GM18508 (cell line): ENCODE data around the gene SREBF1.

Experiments used
- ATAC-seq: cut with Tn5 transposase; IDR thresholded peaks from one replicate; pipeline ENCODE4 v1.9.1; 2021; ENCODE audit warnings: moderate number of reproducible peaks; ENCODE audit not compliant: insufficient read depth, unreplicated experiment

SREBF1 gene

DNA sequence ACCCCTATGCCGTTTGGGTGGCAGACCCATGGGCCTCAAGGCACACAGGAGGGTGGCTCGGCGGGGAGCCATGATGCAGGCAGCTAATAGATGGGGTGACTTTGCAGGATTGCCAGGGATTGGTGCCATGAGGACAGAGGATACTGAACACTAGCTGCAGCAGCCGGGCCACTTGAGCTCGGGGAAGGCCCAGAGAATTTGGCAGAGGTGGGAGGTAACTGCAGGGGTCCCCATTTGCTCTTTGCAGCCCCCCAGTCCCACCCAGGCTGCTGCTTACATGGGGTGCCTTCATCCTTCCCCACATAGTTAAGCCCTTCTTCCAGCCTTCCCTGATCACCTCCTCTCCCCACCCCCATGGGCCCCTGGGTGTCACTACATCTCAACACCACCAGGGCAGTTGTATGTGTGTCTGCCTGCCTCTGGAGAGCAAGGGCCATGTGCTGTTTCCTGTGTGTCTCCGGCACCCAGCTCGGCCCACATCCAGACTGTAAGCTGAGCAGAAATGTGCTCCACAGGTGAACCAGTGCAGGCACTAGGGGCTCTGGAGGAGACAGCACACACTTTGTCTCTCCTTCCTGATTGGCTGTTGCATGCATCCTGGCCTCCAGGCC, 52.0 kb downstream of the SREBF1 start:
- no peak for ATAC-seq

DNA sequence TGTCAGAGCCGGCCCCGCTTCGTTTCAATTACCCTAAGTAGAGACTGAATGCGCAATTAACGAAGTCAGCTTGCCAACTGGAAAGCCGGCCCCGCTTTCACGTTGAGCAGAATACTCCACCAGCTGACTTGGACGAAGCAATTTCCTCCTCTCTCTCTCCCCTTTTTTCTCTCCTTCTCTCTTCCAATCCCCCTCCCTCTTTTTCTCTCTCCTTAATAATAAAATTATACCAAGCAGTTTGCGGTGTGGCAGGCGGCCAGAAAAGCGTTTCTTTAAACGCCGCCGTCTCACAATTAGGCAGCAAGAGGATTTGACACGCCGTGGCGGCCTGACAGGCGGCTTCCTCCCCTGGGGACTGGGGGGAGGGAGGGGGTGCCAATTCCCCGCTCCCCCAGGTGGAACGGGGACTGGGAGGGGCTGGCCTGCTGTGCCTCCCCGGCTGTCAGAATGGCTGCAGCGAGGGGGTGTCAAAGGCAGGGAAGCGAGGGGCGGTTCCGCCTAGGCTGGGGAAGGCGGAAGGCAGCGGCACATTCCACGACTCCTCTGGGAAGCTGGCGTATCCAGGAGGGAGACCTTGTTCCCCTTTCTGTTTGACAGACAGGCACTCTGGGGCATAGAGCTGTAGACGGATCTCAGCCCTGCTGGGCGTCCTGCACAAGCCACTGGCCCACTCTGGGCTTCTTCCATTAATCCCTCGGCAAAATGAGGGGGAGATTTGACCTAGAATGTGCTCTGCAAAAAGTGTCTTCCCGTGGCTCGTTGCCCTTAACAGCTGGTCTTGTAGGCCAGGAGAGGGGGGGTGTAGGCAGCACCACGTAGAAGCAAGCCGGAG, 52.7 kb downstream of the SREBF1 start:
- no peak for ATAC-seq

DNA sequence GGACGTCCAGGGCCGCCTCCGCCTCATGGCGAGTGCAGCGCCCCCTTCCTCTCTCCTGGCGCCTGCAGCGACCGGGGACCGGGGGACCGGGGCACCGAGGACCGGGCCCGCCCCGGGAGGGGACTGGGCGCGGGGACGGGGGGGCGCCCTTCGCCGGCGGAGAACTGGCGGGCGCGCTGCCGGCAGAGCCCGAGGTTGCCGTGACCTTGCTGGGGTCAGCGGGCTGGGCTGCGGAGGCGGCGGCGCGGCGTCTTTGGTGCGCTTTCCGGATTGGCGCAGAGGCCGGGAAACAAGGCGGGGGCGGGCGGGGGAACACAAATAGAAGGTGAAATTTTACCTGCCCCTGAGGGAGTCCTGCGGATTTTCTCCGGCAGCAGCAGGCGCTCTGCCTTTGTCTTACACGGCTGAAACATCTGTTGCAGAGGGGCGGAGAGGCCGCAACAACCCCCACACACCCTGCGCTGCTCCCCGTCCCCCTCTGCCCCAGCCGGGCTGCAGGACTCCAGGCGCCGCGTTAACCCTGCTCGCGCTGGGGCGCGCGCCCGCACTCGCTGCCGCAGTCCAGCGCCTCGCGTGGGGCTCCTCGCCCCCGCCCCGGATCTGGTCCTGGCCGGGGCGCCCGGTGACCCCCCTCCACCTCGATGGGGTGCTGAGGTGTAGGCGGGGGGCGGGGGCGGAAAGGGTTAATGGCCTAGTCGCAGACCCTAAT, 53.5 kb downstream of the SREBF1 start:
- ATAC-seq = no peak

- ATAC-seq = no peak
Measured at GRCh38 chr17:17782523-17783115, 54.2 kb downstream of the SREBF1 start.

DNA sequence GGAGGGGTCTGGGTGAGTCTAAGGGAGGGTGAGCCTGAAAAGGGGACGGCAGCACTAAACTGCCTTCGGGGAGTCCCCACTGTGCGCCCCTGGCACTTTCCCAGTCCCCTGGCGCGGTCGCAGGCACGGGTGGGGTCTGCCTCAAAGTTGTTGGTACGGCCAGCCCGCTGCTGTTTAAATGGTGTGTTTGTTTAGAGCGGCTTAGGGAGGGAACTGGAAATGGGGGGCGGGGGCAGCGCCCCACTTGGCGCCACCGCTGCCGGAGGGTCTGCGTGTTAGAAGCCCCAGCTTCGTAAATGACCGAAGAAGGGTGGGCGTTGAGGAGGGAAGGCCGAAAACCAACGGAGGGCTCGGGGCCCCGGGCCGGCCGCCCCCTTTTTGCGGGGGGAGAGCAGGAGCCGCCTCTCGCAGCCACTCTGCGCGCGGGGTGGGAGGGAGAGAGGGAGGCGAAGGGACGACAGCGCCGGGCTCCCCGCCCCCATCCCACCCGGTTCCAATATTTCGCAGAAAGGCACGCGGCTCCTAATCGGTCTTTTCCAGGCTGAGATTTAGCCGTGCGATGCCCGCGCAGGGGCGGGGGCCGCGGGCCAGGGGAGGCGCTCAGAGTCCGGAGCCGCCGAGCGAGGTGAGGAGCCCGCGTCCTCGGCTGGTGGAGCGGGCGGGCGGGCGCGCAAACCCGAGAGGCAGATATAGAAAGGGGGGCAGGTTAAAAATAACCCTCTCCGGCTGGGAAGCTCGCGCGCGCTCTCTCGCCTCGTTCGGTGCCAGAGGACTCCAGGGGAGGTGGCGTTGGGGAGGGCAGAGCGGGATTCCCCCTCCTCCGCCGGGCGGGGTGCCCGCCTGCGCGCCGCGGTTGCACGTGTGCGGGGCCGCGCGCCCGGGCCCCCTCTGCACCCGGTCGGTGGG, 54.9 kb downstream of the SREBF1 start:
- ATAC-seq = no peak

DNA sequence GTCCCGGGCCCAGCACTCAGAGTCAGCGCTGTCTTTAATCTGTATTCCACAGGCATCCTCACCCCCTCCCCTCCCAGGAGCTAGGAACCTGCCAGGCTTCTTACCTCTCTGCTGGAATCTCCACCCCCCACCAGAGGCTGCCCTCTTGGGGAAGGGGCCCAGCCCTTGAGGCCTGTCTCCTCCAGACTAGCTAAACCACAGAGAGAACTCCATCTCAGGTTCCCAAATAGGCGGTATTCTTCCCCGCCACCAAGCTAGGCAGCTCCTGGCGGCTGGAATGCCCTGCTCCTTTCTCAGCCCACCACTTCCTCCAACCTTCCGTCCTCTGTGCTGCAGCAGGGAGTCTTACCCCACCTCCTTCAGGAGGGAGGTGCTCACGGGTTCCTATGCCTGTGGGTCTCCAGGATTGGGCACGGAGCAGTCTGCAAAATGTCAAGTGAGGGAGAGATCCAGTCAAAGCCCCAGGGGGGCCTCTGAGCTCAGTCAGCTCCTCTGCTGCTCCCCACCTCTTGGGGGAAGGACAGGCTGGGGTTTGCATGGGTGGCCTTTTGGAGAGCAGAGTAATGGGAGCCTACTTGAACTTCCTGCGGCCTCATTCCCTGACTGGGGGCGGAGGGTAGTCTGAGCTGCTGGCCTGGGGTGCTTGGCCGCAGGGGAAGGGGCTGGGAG, 55.7 kb downstream of the SREBF1 start:
- no peak for ATAC-seq

DNA sequence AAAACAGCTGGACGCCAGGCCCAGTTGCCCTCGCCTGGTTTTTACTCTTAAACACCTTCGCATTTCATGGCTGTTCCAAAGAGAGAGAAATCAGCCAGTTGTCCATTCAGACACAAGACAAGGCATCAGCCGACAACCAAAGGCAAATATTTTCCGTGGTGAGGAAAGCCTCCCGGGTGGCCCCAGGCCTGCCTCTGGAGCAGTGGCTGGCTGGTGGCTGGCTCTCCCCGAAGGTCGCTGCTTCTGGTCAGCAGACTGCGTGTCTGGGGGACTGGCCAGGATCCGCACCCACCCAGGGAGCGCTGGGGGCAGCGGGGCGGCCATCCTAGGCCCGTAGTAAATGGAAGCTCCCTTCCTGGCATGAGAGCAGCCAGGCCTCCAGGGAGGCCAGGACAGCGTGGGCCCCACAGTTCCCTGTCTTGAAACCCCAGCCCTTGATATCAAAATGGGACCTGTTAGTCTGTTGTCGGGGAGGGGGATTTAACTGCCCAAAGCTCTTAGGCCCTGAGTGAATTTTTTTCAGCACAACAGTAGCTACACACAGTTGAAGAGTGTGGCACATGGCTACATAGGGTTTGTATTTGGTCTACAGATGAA, 57.7 kb downstream of the SREBF1 start:
- ATAC-seq = no peak

GRCh38 chr17:17778308-17779014, 58.3 kb downstream of the SREBF1 start:
- no peak for ATAC-seq

GRCh38 chr17:17776889-17777288, 59.9 kb downstream of the SREBF1 start:
- ATAC-seq = no peak

DNA sequence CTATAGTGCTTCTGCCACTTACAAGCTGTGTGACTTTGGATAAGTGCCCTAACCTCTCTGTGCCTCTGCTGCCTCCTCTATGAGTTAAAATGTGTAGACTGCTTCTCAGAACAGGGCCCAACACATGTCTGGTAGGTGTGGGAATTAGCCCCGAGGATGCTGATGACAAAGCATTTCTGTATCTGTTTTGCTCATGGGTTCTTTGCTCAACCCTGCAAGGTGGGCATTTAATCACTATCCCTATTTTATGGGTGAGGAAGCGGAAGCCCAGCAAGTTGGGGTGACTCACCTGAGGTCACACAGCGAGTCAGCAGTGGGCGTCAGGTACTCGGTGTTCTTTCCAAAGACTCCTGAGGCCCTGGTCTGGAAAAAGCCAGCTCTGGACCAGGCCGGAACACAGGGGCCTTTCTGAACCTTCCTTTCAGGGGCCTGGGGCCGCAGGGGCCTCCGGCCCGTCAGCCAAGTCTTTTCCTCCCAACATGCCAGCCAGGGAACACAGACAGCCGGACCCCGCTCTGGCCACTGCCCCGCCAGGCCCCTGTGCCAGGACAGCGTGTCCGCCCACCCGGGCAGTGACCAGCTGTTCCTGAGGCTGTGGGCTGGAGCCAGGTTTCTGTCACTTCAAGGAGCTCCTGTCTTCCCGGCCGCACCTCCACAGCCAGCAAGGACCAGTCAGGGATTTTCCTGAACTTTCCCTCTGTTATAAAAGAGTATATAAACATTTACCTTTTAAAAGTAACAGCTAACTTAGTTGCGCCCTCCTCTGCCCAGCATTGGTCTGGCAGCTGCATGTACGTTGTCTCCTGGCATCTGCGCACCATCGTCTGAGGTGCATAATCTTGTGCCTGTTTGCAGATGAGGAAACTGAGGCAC, 62.5 kb downstream of the SREBF1 start:
- no peak for ATAC-seq

DNA sequence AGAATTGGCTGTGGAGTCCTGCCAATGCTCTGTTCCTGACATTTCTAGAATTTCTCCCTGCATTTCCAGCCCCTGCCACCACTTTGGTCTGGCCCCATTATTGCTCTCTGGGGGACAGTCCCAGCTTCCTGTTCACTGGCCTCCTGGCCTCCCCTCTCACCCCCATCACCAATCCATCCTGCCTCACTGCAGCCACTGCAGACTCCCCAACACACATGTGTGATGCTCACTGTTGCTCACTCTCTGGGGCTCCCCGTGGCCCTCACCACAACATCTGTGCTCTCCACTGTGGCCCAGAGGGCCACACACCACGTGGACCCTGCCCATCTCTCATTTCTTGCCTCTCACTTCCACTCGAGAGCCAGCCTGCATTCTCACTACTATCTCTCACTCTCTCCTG, 64.6 kb downstream of the SREBF1 start:
- no peak for ATAC-seq

GRCh38 chr17:17771498-17772201, 65.1 kb downstream of the SREBF1 start:
- ATAC-seq = no peak

DNA sequence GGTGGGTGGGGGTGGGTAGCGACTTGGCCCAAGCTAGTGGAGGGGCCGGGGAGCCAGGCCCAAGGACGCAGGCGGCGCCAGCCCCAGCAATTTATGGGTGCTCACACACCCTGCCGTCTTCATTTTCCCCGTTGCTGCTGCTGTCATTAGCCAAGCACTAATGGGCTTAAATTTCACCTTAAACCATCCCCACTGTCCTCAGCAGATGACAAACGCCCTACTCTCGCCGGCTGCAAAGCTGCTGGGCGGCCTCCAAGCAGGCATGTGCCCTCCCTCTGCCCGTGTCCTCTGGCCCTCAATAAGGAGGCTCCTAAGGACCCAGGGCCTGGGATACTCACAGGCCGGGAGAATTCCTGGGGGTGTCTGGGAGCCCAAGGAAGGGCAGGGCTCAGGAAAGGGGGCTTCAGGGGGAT, 66.1 kb downstream of the SREBF1 start:
- no peak for ATAC-seq

DNA sequence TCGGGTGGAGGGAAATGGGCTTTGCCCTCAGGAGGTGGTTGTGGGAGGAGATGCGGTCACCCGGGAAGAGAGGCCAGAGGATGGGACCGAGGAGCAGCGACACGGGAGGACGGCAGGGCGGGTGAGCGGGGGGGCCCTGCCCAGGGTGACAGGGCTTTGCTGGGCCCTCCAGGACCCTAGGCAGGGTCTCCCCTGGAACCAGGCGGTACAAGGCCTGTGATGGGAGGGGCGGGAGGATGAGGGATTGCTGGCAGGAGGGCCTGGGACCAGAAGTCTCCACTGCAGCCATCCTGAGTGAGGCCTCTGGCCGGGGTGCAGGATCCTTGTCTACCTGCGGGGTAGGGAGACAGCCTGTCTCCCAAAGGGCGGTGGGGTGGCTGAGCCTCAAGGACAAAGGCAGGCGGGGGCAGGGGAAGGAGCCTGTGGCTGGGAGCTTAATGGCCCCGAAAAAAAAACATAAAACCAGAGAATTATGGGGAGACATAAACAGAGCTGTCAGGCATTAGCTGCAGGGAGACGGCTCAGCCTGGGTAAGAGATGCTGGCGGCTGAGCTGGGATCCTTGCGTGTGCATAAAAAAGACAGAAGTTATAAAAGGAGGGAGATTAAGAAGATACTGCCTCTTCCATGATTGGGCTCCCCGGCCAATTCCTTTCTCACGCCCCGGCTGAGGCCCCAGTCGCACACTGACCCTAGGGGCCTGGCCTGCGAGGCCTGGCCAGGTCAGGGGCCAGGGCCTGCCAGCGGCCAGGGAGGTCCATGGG, 66.7 kb downstream of the SREBF1 start:
- no peak for ATAC-seq

GRCh38 chr17:17768424-17769088, 68.2 kb downstream of the SREBF1 start:
- no peak for ATAC-seq
